Measurements from ENCODE around the gene VIT. TPM values are rescaled to one million over a fixed set of nuclear protein-coding genes. Genes with fewer than 3 reads are reported as not detected.
"Not testable (repeated sequence)": the region's sequence is repeated elsewhere in the genome, so short reads cannot be mapped to it uniquely, and the experiment has no call there.

The VIT gene
- total RNA-seq, 1 donor = under 0.01 TPM

DNA sequence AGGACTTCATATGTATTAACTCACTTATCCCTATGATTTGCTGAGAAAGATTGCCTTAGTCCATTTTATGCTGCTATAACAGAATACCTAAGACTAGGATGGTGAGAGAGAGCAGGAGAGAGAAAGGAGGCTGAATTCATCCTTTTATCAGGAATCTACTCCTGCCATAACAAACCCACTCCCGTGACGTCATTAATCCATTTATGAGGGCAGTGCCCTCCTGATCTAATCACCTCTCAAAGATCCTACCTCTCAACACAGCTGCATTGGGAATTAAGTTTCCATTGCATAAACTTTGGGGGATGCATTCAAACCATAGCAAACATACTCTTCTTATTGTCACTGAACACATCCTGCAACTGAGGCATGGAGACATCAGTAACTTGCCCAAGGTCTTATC is 122.0 kb downstream of the VIT start:
- TF ChIP-seq, protein P1, sequence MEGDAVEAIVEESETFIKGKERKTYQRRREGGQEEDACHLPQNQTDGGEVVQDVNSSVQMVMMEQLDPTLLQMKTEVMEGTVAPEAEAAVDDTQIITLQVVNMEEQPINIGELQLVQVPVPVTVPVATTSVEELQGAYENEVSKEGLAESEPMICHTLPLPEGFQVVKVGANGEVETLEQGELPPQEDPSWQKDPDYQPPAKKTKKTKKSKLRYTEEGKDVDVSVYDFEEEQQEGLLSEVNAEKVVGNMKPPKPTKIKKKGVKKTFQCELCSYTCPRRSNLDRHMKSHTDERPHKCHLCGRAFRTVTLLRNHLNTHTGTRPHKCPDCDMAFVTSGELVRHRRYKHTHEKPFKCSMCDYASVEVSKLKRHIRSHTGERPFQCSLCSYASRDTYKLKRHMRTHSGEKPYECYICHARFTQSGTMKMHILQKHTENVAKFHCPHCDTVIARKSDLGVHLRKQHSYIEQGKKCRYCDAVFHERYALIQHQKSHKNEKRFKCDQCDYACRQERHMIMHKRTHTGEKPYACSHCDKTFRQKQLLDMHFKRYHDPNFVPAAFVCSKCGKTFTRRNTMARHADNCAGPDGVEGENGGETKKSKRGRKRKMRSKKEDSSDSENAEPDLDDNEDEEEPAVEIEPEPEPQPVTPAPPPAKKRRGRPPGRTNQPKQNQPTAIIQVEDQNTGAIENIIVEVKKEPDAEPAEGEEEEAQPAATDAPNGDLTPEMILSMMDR (IDR thresholded peaks at IDR 0.05; ENCODE audit: insufficient read depth, low read depth, low read length) = no peak
- H3K4me3 ChIP-seq (ENCODE audit: low read depth, low read length) = no peak overlapping the region
- DNase-seq (ENCODE audit: low read depth) = no peak

- H3K4me3 ChIP-seq (ENCODE audit: low read depth, low read length) = no peak overlapping the region
- no peak for DNase-seq (ENCODE audit: low read depth)
- TF ChIP-seq, protein P1 (IDR thresholded peaks at IDR 0.05; ENCODE audit: insufficient read depth, low read depth, low read length) = no peak
Observed at GRCh38 chr2:36819095-36819711, 122.7 kb downstream of the VIT start.

GRCh38 chr2:36820942-36821605 is 124.6 kb downstream of the VIT start:
- TF ChIP-seq, protein P1 (IDR thresholded peaks at IDR 0.05; ENCODE audit: insufficient read depth, low read depth, low read length) = no peak
- DNase-seq (ENCODE audit: low read depth) = no peak
- no peak overlapping the region for H3K4me3 ChIP-seq (ENCODE audit: low read depth, low read length)

- TF ChIP-seq, protein P1 (IDR thresholded peaks at IDR 0.05; ENCODE audit: insufficient read depth, low read depth, low read length) = no peak
- DNase-seq (ENCODE audit: low read depth) = no peak
- no peak overlapping the region for H3K4me3 ChIP-seq (ENCODE audit: low read depth, low read length)
Observed at GRCh38 chr2:36823862-36824261, 127.4 kb downstream of the VIT start.

DNA sequence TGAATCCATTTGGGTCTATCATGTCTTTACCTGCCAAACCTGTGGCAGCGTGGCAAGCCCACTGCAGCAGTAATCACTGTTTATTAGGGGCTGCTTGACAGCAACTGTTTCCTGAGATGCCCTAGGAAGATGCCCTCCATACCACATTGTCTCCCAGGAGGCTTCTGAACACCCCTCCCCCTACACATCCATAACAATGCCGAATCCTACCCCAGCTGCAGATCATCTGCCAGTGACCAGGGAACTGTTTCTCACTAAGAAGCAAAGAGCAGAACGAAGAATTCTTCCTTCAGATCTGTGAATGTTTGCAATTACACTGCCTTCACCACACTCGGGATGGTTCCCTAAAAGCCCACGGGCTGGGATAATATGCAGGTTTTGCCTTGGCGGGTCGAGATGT is 127.8 kb downstream of the VIT start:
- TF ChIP-seq, protein P1 (IDR thresholded peaks at IDR 0.05; ENCODE audit: insufficient read depth, low read depth, low read length) = no peak
- DNase-seq (ENCODE audit: low read depth) = no peak
- H3K4me3 ChIP-seq (ENCODE audit: low read depth, low read length) = no peak overlapping the region

DNA sequence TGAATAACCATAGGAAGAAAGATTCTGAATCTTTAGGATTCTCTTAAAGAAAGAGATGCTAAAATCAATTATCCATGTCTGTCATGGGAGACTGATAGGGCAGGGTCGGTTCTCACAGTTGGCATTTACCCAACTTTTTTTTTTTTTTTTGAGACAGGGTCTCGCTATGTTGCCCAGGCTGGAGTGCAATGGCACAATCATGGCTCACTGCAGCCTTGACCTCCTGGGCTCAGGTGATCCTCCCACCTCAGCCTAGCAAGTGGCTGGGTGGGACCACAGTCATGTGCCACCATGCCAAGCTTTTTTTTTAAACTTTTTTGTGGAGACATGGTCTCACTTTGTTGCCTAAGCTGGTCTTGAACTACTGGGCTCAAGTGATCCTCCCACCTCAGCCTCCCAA is 128.2 kb downstream of the VIT start:
- not testable (repeated sequence) for DNase-seq (ENCODE audit: low read depth)

GRCh38 chr2:36831185-36831584 is 134.7 kb downstream of the VIT start:
- DNase-seq (ENCODE audit: low read depth) = no peak
- no peak overlapping the region for H3K4me3 ChIP-seq (ENCODE audit: low read depth, low read length)
- TF ChIP-seq, protein P1 (IDR thresholded peaks at IDR 0.05; ENCODE audit: insufficient read depth, low read depth, low read length) = no peak

More for the DNA sequence above, 128.2 kb downstream of the VIT start:
- not testable (repeated sequence) for H3K4me3 ChIP-seq (ENCODE audit: low read depth, low read length)
